ENCODE results near the gene DAPK3.
"Not testable (repeated sequence)": the region's sequence is repeated elsewhere in the genome, so short reads cannot be mapped to it uniquely, and the experiment has no call there.

DAPK3 gene

DNA sequence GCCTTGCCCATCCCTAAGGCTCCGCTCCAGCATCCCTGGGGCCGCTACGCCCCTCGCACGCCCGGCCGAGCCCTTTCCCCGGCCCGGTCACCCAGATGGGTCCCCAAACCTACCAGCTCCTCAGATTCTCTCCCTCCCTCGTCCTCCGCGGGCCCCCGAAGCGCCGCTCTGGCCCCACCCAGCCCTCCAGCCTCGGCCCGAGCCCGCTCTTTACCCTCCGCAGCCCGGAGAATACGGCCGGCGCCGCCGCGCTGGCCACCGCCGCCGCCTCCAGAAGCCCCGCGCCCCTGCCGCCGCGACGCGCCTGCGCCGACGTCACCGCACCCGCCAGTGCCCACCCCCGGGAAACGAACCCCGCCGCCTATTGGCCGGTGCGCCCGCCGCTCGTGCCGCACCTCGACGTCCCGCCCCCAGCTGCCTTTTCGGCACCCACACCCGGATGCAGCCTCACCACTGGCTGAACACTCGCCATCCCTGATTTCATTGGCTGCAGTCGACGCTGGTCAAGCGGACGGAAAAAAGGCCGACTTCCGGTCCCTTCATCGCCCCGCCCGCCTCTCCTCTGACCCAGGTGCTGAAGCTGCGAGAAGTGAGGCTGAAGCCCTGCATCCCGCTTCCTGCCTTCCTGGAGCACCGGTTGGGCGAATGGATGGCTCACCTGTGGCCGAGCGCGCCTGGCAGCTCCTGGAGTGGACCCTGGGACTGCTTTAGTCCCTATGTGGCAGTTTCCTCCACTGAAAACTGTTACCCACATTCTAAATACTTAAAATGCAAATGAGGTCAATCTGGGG lies at the start of gene DAPK3:
Gene DAPK3, minus strand, starts transcription at position 292 of the 791 bp plus-strand sequence. CDS start 1,364 bp downstream, outside the sequence.
- peak; percentile 99 for DNase-seq

DNA sequence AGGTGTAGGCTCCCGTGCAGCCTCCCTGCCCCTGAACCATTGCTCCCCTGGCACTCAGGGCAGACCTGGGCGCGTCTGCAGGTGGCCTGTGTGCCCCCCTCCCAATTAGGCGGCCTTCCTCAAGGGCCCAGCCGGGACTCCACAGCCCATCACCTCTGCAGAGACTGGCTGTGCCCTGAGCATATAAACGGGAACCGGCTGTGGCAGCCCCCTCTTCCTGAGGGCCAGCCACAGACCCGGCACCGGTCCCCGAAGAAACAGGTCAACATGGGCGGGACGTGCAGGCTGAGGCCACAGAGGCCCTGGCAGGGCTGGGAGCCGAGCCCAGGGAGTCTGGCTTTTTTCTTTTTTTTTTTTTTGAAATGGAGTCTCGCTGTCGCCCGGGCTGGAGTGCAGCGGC lies 48.7 kb upstream of the DAPK3 start:
- no peak for DNase-seq

DNA sequence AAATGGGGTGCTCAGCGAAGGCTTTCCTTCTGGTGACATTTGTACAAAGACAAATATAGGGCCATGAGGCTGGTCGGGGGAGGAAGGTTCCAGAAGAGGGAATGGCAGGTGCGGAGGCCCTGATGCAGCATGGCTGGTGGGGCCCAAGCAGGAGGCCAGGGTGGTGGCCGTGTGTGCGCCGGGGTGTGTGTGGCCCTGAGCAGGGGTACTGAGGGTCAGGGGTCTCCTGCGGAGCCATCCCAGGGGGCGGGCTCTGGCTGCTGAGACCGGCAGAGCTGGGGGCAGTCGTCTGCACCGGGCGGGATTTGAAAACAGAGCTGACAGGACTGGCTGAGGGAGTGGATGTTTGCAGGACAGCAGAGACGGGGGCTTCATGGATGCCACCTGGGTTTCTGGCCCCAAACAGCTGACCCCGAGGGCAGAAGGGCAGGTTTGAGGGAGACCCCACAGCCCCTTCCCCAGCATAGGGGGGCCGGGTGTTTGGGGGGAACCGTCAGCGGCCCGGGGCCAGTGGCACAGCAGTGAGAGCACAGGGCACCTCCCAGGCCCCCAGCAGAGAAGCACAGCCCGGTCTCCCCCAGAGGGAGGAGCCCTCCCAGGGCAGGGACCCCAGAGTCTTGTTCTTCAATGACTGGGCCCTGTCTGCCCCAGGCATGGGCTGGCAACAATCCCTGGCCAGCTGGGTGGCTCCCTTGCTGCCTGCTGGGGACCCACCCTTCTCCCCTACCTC lies 48.0 kb upstream of the DAPK3 start:
- DNase-seq, result no peak

DNA sequence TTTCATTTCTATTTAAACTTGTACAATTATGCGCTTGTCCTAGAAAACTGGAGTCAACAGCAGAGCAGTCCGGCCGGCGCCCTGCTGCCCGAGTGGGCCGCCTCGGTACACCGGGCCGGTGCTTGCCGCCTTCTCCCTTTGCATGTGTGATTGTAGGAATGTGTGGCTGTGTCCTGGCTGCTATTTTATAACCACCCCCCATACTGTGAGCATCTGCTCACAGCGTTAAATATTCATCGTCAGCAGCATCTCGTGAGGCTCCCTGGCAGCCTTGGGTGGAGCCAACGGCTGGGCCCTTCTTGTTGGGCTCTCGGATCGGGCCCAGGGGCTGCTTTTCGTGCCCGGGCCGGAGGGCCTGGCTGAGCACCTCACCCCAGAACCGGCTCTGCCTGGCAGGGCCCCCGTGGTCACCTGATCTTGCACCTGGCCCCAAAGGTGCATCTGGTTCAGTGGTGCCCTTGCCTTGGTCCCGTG lies 47.3 kb upstream of the DAPK3 start:
- DNase-seq, result no peak

DNA sequence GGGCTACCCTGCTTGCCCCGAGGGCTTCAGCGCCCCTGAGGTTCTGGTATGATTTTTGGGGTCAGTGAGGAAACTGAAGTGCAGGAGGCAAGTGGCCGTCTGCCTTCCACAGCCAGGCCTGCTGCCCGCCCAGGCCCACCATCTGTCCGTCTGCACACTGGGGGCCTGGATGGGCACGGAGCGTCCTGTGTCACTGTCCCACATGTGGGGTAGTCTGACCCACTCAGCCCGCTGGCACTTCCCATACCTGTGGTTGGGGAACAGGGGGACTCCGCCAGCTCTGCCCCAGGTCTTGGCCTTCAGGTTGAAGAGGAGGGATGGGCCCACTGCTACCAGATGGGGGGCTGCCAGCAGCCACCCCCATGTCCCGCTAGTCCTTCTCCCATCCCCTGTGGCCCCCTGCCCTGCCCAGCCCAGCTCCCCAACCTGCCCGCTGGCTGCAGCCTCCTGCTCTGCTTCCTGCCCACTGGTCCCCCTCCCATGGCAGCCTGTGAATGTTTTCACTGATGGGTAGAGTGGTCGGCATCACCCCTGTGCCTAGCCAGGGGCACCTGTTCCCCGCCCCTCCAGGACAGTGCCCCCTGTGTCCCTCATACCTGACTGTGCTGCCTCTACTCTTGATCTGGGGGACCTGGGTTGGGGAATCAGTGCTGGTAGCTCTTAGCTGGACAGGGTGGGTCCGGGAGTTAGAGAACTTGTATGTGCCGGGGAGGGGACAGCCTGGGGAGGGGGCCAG lies 46.2 kb upstream of the DAPK3 start:
- no peak for DNase-seq

DNA sequence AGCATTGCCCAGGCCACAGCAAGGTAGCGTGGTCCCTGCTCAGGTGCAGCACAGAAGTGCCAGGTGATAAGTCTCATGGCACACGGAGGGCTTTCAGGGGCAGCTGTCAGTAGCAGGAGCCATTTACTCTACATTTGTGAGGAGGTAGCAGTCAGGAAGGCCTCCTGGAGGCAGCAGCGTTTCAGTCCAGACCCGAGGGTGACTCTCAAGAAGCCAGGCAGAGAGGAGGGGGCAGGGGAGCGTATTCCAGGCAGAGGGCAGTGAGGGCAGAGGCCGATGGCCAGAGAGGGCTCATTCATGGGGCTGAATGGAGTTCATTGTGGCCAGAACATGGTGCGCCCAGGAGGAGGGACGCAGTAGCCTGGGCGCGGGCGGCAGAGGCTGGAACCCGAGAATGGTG lies 45.6 kb upstream of the DAPK3 start:
- no peak for DNase-seq

DNA sequence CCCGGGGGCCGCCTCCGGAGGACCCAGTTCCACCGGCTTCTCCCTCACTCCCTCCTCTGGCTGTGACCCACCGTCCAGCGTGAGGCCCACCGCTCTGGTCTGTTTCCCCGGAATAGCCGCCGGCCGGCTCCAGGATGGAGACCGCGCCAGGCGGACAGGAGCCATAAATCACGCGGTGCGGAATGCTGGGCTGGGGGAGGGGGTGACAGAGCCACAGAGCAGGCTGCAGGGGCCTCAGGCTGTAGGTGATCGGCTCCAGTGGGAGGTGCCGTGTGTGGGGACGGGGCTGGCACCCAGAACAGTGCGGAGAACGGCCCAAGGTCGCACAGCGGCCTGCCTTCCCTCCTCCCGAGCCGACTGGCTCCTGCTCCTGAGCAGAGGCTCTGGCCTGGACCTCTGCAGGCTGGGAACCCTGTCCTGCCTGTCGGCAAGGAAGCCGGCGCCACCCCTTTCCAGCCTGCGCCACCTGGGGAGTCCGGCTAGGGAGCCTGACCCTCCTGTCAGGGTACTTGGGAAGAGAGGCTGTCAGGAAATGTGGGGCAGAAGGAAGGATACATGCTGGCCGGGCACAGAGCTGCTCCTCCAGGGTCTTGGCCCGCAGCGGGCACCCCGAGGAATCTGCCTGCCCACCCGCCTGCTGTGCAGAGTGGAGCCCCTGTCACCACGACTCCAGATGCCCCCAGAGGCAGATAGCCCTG lies 45.0 kb upstream of the DAPK3 start:
- DNase-seq, result no peak

DNA sequence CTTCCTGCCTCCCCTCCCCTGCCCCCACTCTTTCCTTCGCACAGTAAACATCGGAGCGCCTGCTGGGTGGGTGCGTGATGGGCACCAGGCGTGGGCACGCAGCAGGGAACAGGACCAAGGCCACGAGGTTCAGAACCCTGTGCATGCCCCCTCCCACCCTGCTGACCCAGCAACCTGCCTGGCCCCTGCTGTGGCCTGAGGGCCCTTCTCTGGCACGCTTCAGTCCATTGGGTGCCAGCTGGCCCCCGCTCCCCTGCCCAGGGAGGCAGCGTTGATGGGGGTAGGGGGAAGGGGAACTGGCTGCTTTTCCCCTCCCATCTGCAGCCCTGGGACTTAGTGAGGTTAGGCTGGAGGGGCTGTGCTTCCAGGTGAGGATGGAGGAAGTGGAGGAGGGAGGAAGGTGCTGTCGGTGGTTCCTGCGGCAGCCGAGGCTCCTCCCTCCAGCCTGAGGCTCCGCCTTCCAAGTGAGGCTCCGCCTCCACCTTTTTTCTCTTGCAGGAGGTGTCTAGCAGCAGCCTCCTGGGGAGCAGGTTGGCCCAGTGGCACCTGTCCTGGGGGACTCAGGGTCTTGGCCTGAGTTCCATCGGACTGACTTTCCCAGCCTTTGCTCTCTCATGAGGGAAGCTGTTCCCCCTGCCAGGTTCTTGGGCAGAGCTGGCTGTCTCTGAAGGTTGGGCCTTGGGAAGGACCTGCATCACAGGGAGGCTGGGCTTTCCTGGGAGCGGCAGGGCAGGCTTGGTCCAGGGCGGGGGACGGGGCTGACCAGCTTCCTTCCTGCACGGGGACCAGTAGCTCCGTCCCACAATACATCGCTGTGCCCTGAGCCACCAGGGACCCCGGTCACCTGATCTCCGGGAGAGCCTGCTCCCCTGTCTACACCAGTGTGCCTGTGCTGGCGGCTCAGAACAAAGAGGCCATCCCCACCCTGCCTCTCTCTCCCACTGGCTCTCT lies 43.9 kb upstream of the DAPK3 start:
- no peak for DNase-seq

DNA sequence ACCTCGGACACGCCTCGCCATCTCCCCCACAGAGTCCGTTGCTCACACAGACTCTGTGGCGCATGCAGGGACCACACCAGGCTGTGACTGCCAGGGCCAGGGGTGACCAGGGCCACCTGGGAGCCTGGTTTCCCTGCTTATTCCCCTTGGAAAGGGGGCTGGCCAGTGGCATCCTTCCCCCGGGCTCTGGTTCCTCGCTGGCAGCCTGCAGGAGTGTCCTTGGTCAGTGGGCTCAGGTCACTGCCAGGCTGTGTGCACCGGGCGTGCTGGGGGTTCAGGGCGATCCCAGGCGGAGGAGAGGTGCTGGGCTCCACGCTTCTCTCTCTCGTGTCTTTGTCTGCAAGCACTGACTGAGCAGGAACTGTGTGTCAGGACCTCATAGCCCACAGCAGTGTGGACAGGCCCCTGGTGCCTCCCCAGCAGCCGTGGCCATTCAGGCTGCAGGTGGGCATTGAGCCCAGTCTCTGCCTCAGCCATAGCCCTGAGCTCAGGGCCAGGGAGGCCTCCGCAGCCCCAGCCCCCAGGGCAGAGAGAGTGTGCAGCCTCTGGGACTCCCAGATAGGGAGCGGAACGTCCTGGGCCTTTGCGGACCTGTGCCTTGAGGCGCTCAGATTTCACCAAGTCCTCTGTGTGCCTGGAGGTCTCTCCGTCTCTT lies 43.1 kb upstream of the DAPK3 start:
- no peak for DNase-seq

DNA sequence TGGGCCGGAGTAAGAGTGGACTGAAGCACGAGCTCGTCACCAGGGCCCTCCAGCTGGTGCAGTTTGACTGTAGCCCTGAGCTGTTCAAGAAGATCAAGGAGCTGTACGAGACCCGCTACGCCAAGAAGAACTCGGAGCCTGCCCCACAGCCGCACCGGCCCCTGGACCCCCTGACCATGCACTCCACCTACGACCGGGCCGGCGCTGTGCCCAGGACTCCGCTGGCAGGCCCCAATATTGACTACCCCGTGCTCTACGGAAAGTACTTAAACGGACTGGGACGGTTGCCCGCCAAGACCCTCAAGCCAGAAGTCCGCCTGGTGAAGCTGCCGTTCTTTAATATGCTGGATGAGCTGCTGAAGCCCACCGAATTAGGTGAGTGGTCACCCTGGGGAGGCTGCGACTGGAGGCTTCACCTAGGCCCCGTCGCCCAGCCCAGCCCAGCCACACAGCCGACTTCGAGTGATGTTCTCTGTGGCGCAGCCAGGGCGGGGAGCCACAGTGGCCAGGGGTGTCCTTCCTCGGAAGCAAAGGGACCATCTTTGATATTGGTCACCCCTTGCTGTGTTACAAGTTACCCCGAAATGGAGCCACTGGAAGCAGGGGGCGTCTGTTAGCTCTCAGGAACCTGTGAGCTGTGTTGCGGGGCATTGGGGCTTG lies 42.2 kb upstream of the DAPK3 start:
- no peak for DNase-seq

DNA sequence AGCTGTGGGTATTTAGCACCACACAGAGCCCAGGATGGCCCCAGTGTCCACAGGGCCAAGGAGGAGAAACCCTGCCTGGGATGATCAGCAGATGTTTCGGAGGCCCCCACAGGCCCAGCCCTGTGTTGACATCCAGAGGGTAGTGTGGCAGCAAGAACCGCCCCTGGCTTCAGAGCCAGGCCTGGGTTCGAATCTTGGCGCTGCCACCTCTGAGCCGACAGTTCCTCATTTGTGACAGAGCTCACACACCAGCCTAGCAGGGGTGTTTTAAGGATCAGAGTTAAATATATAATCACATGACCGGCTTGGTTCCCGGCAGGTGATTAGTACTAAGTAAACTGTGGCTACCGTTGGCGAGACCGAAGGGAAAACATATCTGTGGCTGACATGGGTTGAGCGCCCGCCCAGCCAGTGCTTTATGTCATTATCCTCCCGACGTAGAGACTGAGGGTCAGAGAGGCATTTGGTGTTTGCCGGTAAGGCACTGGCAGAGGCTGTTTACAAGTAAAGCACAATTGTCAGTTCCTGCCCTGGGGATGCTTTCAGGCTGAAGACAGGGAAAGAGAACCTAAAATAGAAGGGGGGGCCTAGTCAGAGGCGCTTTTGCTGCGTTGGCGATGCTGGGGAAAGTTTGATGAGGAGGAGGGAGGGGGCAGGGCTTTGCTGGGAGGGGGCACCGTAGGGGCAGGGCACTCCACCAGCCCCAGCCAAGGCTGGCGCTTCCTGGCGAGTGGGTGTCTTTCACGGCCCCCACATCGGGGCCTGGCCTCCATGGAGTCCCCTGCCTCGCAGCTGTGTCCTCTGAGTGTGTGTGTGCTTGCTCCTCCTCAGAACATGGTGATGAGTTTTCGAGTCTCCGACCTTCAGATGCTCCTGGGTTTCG lies 41.4 kb upstream of the DAPK3 start:
- peak; percentile 81 for DNase-seq

DNA sequence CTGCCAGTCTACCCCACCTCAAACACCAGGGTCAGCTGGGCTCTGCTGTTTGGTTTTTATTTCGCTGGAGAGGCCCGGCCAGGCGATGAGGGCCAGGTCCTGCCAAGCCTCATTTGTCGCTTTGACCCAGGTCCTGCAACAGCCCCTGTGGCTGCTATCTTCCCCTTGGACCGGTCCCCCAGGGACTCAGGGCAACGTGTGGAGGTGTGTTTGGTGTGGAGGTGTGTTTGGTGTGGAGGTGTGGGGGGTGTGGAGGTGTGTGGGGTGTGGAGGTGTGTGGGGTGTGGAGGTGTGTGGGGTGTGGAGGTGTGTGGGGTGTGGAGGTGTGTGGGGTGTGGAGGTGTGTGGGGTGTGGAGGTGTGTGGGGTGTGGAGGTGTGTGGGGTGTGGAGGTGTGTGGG lies 40.5 kb upstream of the DAPK3 start:
- not testable (repeated sequence) for DNase-seq

DNA sequence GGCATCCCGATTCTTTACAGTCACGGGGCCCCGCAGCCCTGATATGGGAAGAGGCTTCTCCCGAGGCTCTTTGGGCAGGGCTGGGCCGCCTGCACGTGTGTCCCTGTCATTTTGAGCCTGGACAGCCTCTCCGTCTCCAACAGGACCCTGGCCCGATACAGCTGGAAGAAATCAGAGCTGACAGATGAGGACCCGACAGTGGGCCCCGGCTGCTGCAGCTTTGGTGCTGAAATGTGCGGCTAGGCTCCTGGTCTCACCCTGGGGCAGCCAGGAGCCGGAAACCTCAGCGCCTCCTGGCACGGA lies 39.9 kb upstream of the DAPK3 start:
- no peak for DNase-seq

DNA sequence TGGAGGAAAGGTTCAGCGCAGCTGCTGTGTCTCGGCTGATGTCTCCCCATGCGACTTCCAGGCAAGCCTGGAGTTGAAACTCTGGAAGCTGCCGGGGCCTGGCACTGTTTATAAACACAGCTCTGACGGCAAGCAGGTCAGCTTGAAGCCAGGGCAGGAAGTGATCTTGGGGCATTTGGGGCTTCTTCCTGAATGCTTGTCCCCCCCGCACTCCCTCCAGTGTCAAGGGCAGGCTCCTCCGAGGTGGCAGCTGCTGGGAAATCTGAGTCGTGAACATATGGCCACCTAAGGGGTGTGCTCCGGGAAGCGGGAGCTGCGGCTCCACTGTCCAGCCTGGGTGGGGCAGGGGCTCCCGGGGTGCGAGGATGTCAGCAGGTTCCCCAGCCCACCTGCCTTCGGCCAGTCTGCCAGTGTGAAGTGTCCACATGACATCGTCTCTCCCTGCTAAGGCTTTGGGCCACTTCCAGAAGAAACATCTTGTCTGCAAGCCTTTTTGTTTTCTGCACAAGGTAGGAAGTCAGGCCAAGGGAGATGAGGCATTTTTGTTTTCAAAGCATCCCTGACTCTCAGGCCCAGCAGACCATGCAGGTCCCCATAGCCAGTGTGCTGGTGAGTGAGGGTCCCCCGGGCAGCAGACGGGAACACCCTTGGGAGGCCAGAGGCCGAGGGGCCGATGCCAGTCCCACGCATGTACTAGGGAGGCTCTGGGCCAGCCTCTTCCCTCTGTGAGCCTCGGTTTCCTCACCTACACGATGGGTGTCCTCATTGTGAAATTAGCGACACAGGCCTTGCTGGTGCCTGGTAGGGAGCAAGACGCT lies 39.3 kb upstream of the DAPK3 start:
- DNase-seq, result no peak

DNA sequence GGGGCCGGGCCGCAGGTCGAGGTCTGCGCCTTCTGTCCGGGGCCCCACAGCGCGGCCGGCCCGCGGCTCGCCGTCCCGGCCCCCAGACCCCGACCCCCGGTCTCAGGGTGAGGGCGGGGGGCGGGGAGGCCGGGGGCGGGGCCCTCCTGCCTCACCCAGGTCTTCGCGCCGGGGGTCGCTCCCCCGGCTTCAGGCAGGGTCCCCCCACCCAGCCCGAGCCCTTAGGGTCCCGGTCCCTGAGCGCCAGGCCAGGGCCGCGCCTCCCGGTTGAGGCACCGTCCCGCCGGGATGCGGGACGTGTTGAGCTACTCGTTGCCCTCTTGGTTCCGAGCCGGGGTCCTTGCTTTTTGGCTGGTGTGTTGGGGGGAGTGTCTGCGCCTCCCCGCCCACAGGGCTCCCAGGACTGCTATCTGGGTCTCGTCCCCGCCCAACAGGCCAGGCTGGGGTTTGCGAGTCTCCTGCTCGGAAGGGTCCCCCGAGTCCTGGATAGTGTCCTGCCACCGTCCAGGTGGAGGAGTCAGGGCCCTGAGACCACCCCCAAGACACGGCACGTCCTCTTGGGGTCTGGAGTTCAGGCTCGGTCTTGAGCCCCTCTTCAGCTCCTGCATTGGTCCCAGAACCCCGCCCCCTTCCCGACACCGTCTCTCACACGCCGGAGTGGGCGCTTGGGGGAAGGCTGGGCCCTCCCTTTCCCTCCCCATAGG lies 37.1 kb upstream of the DAPK3 start:
- DNase-seq, result peak; percentile 43

DNA sequence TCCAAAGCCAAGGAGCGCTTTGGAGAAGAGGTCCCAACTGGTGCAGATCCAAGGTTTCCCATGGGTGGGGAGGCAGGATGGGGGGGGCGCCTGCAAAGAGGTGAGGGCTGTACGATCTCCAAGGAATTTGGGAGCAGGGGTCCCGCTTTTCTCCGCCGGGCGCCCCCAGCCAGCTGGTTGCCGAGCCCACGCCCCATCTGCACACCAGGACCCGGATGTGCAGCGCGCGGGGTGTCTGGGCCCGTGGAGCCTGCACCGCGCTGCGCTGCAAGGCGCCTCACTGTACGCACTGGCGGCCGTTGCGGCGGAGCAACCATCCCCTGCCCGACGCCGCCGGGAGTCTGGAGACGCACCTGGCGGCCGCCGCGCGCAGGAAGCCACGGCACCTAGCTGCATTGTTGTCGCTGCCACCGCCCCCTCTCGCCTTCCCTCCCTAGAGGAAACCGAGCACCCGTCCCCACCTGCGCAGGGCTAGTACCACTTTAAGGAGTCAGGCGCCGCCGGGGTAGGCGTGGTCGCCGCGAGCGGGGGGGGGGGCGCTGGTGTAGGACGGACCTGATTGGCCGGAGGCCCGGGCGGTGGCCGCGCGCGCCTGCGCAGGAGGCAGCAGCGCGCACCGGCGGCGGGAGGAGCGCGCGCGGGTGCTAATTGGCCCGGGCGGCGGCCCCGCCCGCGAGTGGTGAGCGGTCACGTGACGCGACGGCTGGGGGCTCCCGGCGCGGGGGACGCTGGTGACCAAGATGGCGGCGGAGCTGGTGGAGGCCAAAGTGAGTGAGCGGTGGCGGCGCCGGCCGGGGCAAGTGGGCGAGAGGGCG lies 36.3 kb upstream of the DAPK3 start, which contains the start of gene PIAS4:
Gene PIAS4, plus strand, starts transcription at position 716 of the 815 bp plus-strand sequence. Its CDS starts 25 bp downstream, at position 741.
- peak; percentile 99 for DNase-seq

DNA sequence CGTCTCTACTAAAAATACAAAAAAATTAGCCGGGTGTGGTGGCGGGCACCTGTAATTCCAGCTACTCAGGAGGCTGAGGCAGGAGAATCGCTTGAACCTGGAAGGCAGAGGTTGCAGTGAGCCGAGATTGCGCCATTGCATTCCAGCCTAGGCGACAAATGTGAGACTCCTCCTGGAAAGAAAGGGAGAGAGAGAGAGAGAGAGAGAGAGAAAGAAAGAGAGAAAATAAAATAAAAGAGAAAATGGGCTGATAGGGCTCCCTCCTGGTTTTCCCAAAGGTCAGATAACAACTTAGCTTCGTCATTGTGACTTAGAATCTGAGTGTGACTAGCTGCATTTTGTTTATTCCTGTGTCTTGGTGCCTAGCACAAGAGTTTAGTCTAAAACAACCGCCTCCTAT lies 34.5 kb upstream of the DAPK3 start:
- DNase-seq, result not testable (repeated sequence)

Data from NCI-H510A (cell line).